Common myeloid progenitor, CD34-positive (primary cell): ENCODE data around the gene SPANXN4. TPM values are rescaled to one million over a fixed set of nuclear protein-coding genes. Genes with fewer than 3 reads are reported as not detected.

Source experiments
- CTCF ChIA-PET: fragments of 350-600 bp; sonication (Branson Sonifier 250); formaldehyde crosslinking; loops from one replicate; lab custom pipeline; 2021; ENCODE audit warnings: antibody characterized with exemption; lab: Charles Lee
- POLR2A ChIA-PET: fragments of 350-600 bp; sonication (Branson Sonifier 250); formaldehyde crosslinking; loops from one replicate; lab custom pipeline; 2021; ENCODE audit warnings: antibody characterized with exemption; lab: Charles Lee
- DNase-seq, 3 donors: peaks; one replicate each; pipeline versions ENCODE4 v3.0.0 to v3.0.0-alpha.2; 2013
- H3K27ac ChIP-seq, 2 experiments: 1 replicate in 1 of 2; 2 replicates in 1 of 2; pipeline ENCODE4 v1.7.0; 2013; ENCODE audit warnings: inconsistent platforms in 2 of 2, low read length in 2 of 2, mild to moderate bottlenecking in 2 of 2, low read depth in 1 of 2, moderate library complexity in 1 of 2; ENCODE audit not compliant: severe bottlenecking in 2 of 2, insufficient read depth in 1 of 2, poor library complexity in 1 of 2
- H3K27me3 ChIP-seq, 5 experiments: replicated peaks in 2 of 5; 1 replicate in 3 of 5; 2 replicates in 2 of 5; pipeline versions ENCODE4 v1.6.1 to v1.7.0; 2013; ENCODE audit warnings: low read length in 4 of 5, mild to moderate bottlenecking in 2 of 5, moderate library complexity in 2 of 5, inconsistent platforms in 1 of 5; ENCODE audit not compliant: insufficient read depth in 5 of 5, control insufficient read depth in 4 of 5
- H3K36me3 ChIP-seq, 4 experiments: 1 replicate in 2 of 4; 2 replicates in 2 of 4; pipeline versions ENCODE4 v1.6.1 to v1.7.0; 2013; ENCODE audit warnings: low read length in 3 of 4, control low read depth in 1 of 4, mild to moderate bottlenecking in 1 of 4; ENCODE audit not compliant: control insufficient read depth in 4 of 4, insufficient read depth in 4 of 4
- H3K4me1 ChIP-seq, 4 experiments: 1 replicate in 3 of 4; 2 replicates in 1 of 4; pipeline versions ENCODE4 v1.6.1 to v1.7.1; 2013; ENCODE audit warnings: low read length in 3 of 4, mild to moderate bottlenecking in 3 of 4, control low read depth in 1 of 4, inconsistent platforms in 1 of 4, moderate library complexity in 1 of 4; ENCODE audit not compliant: control insufficient read depth in 4 of 4, insufficient read depth in 4 of 4; ENCODE audit errors: control extremely low read depth in 1 of 4
- H3K4me3 ChIP-seq, 7 experiments: 1 replicate in 4 of 7; 2 replicates in 3 of 7; pipeline versions ENCODE4 v1.5.1 to v1.7.0; 2013; ENCODE audit warnings: mild to moderate bottlenecking in 7 of 7, low read length in 6 of 7, moderate library complexity in 6 of 7, inconsistent platforms in 2 of 7, low read depth in 2 of 7, control low read depth in 1 of 7; ENCODE audit not compliant: insufficient read depth in 4 of 7, control insufficient read depth in 1 of 7; ENCODE audit errors: extremely low read depth in 1 of 7
- H3K9me3 ChIP-seq, 5 experiments: 1 replicate in 4 of 5; 2 replicates in 1 of 5; pipeline versions ENCODE4 v1.6.1 to v1.7.1; 2013; ENCODE audit warnings: low read length in 4 of 5, mild to moderate bottlenecking in 2 of 5, inconsistent platforms in 1 of 5, low read depth in 1 of 5, moderate library complexity in 1 of 5; ENCODE audit not compliant: control insufficient read depth in 4 of 5, insufficient read depth in 2 of 5; ENCODE audit errors: control extremely low read depth in 1 of 5
- WGBS: methylation state at CpG from one replicate; pipeline ENCODE4 v1.1.5; 2013; ENCODE audit not compliant: insufficient coverage; 5-methylcytosine and 5-hydroxymethylcytosine counted together
- polyA plus RNA-seq: library from polyadenylated mRNA; unstranded; fragments of 120-200 nt; gene quantifications from one replicate; pipeline ENCODE4 v1.2.1, GENCODE V29; 2013

Gene SPANXN4
- not detected for polyA plus RNA-seq

- Histone ChIP-seq H3K4me3 (no peak within 1 kb of the TSS), H3K9me3 (no peaks in the 10 kb centered on the region), H3K27me3 (no peaks in the 10 kb centered on the region), H3K27ac (no peak within 1 kb of the TSS), H3K4me1 (no peaks in the 10 kb centered on the region), H3K36me3 (no peaks in the 10 kb centered on the region)
- CTCF ChIA-PET = no interaction called here
- WGBS = no CpG with 5 or more reads among the region's 2 CpGs
- no peak for DNase-seq
- POLR2A ChIA-PET = no interaction called here
Observed at GRCh38 chrX:143025628-143026027, at the start of gene SPANXN4. TSS of gene SPANXN4 (plus strand) at chrX:143025928. CDS start at chrX:143026015, 87 bp downstream.

- CTCF ChIA-PET = no interaction called here
- POLR2A ChIA-PET = no interaction called here
- Histone ChIP-seq H3K4me1 (no peaks in the 10 kb centered on the region), H3K27me3 (no peaks in the 10 kb centered on the region), H3K9me3 (no peaks in the 10 kb centered on the region), H3K36me3 (no peaks in the 10 kb centered on the region), H3K27ac (no peak overlapping the region), H3K4me3 (no peak overlapping the region)
- DNase-seq = no peak
- WGBS = no CpG with 5 or more reads among the region's 6 CpGs
Observed at GRCh38 chrX:142977128-142977914, 48.4 kb upstream of the SPANXN4 start.

- H3K9me3 ChIP-seq = no peaks in the 10 kb centered on the region
- H3K4me1 ChIP-seq = no peaks in the 10 kb centered on the region
- no peak overlapping the region for H3K27ac ChIP-seq
- ChIA-PET POLR2A (no interaction called here), CTCF (no interaction called here)
- no peaks in the 10 kb centered on the region for H3K27me3 ChIP-seq
- DNase-seq = no peak
- H3K36me3 ChIP-seq = no peaks in the 10 kb centered on the region
- WGBS = 69% methylated on average over 2 of the region's 4 CpGs
- H3K4me3 ChIP-seq = no peak overlapping the region
Observed at GRCh38 chrX:142978130-142978684, 47.5 kb upstream of the SPANXN4 start.

GRCh38 chrX:142982679-142983078 is 43.0 kb upstream of the SPANXN4 start:
- DNase-seq = no peak
- no peaks in the 10 kb centered on the region for H3K4me1 ChIP-seq
- no peak overlapping the region for H3K27ac ChIP-seq
- ChIA-PET POLR2A (no interaction called here), CTCF (no interaction called here)
- no peak overlapping the region for H3K4me3 ChIP-seq
- H3K9me3 ChIP-seq = no peaks in the 10 kb centered on the region
- H3K27me3 ChIP-seq = no peaks in the 10 kb centered on the region
- no peaks in the 10 kb centered on the region for H3K36me3 ChIP-seq
- no CpG with 5 or more reads among the region's 2 CpGs for WGBS

- ChIA-PET CTCF (no interaction called here), POLR2A (no interaction called here)
- no peak overlapping the region for H3K4me3 ChIP-seq
- no peak overlapping the region for H3K27ac ChIP-seq
- no peaks in the 10 kb centered on the region for H3K27me3 ChIP-seq
- 64% methylated on average over 1 of the region's 2 CpGs for WGBS
- no peaks in the 10 kb centered on the region for H3K9me3 ChIP-seq
- H3K36me3 ChIP-seq = no peaks in the 10 kb centered on the region
- no peaks in the 10 kb centered on the region for H3K4me1 ChIP-seq
- no peak for DNase-seq
Observed at GRCh38 chrX:142994988-142995387, 30.7 kb upstream of the SPANXN4 start.

- no peaks in the 10 kb centered on the region for H3K27me3 ChIP-seq
- no peaks in the 10 kb centered on the region for H3K9me3 ChIP-seq
- POLR2A ChIA-PET = no interaction called here
- H3K4me3 ChIP-seq = no peak overlapping the region
- H3K4me1 ChIP-seq = no peaks in the 10 kb centered on the region
- WGBS = 60% methylated on average over 2 of the region's 8 CpGs
- H3K36me3 ChIP-seq = no peaks in the 10 kb centered on the region
- no peak overlapping the region for H3K27ac ChIP-seq
- no peak for DNase-seq
- CTCF ChIA-PET = no interaction called here
Observed at GRCh38 chrX:142998447-142999198, 27.1 kb upstream of the SPANXN4 start.

GRCh38 chrX:142999199-142999701 is 26.5 kb upstream of the SPANXN4 start:
- H3K27me3 ChIP-seq = no peaks in the 10 kb centered on the region

More at GRCh38 chrX:142999199-142999701, 26.5 kb upstream of the SPANXN4 start:
- no peaks in the 10 kb centered on the region for H3K36me3 ChIP-seq
- no peak overlapping the region for H3K27ac ChIP-seq
- ChIA-PET POLR2A (no interaction called here), CTCF (no interaction called here)
- no peaks in the 10 kb centered on the region for H3K4me1 ChIP-seq
- DNase-seq = no peak
- WGBS = 89% methylated on average over 3 of the region's 6 CpGs
- H3K4me3 ChIP-seq = no peak overlapping the region
- no peaks in the 10 kb centered on the region for H3K9me3 ChIP-seq
